GM23338 (cell line): ENCODE measurements around the gene SLC8A1.

Source experiments
- EZH2 ChIP-seq: fragments of 200-600 bp; sonication (generic); IDR thresholded peaks from one replicate; pipeline ENCODE4 v1.8.0; 2017; ENCODE audit warnings: antibody characterized with exemption, mild to moderate bottlenecking, low read depth; ENCODE audit not compliant: unreplicated experiment
- JUNB ChIP-seq: IDR thresholded peaks from one replicate; pipeline ENCODE4 v1.6.1; 2016; ENCODE audit warnings: antibody characterized with exemption; ENCODE audit not compliant: unreplicated experiment
- POLR2AphosphoS5 ChIP-seq: IDR thresholded peaks from 2 replicates; pipeline ENCODE4 v1.6.1; 2016; ENCODE audit warnings: antibody characterized with exemption, low read depth
- TF ChIP-seq, protein P1 (sequence below), 2 experiments: fragments of 200-600 bp in 1 of 2; sonication (generic) in 1 of 2; conservative IDR thresholded peaks; 2 replicates each; pipeline versions ENCODE4 v1.5.1 to v1.6.1; 2016 to 2017; ENCODE audit warnings: antibody characterized with exemption in 2 of 2, low read depth in 2 of 2, mild to moderate bottlenecking in 2 of 2, moderate library complexity in 1 of 2
- TF ChIP-seq, protein P2 (sequence below): IDR thresholded peaks from 2 replicates; pipeline ENCODE4 v1.6.1; 2016; ENCODE audit warnings: antibody characterized with exemption
- TF ChIP-seq, protein P3 (sequence below): IDR thresholded peaks from one replicate; pipeline ENCODE4 v1.6.1; 2018; ENCODE audit warnings: antibody characterized with exemption; ENCODE audit not compliant: unreplicated experiment

DNA sequence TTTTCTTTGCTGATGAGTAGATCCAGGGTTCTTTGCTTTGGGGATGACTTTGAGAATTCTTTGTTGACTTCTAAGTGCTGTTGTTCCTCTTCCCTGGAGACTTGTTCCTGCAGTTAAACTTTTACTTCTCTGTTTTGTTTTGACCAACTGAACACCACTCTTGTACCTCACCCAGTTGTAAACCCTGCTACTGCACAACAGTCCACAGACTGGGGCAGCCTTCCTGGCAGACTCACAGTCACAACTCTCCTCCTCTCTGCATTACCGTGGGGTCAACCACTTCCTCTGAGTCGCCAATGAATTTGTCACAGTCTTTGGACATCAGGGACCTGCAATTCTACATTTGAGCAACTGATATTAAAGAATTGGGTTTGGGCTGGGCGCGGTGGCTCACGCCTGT, 3.8 kb upstream of the SLC8A1 start:
- TF ChIP-seq, protein P1, sequence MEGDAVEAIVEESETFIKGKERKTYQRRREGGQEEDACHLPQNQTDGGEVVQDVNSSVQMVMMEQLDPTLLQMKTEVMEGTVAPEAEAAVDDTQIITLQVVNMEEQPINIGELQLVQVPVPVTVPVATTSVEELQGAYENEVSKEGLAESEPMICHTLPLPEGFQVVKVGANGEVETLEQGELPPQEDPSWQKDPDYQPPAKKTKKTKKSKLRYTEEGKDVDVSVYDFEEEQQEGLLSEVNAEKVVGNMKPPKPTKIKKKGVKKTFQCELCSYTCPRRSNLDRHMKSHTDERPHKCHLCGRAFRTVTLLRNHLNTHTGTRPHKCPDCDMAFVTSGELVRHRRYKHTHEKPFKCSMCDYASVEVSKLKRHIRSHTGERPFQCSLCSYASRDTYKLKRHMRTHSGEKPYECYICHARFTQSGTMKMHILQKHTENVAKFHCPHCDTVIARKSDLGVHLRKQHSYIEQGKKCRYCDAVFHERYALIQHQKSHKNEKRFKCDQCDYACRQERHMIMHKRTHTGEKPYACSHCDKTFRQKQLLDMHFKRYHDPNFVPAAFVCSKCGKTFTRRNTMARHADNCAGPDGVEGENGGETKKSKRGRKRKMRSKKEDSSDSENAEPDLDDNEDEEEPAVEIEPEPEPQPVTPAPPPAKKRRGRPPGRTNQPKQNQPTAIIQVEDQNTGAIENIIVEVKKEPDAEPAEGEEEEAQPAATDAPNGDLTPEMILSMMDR (conservative IDR thresholded peaks at IDR 0.05; ENCODE audit: low read depth in 2 of 2) = no peak
- no peak for TF ChIP-seq JUNB
- no peak for TF ChIP-seq EZH2
- no peak for TF ChIP-seq POLR2AphosphoS5
- TF ChIP-seq, protein P2, sequence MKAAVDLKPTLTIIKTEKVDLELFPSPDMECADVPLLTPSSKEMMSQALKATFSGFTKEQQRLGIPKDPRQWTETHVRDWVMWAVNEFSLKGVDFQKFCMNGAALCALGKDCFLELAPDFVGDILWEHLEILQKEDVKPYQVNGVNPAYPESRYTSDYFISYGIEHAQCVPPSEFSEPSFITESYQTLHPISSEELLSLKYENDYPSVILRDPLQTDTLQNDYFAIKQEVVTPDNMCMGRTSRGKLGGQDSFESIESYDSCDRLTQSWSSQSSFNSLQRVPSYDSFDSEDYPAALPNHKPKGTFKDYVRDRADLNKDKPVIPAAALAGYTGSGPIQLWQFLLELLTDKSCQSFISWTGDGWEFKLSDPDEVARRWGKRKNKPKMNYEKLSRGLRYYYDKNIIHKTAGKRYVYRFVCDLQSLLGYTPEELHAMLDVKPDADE = no peak
- TF ChIP-seq, protein P3, sequence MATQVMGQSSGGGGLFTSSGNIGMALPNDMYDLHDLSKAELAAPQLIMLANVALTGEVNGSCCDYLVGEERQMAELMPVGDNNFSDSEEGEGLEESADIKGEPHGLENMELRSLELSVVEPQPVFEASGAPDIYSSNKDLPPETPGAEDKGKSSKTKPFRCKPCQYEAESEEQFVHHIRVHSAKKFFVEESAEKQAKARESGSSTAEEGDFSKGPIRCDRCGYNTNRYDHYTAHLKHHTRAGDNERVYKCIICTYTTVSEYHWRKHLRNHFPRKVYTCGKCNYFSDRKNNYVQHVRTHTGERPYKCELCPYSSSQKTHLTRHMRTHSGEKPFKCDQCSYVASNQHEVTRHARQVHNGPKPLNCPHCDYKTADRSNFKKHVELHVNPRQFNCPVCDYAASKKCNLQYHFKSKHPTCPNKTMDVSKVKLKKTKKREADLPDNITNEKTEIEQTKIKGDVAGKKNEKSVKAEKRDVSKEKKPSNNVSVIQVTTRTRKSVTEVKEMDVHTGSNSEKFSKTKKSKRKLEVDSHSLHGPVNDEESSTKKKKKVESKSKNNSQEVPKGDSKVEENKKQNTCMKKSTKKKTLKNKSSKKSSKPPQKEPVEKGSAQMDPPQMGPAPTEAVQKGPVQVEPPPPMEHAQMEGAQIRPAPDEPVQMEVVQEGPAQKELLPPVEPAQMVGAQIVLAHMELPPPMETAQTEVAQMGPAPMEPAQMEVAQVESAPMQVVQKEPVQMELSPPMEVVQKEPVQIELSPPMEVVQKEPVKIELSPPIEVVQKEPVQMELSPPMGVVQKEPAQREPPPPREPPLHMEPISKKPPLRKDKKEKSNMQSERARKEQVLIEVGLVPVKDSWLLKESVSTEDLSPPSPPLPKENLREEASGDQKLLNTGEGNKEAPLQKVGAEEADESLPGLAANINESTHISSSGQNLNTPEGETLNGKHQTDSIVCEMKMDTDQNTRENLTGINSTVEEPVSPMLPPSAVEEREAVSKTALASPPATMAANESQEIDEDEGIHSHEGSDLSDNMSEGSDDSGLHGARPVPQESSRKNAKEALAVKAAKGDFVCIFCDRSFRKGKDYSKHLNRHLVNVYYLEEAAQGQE = no peak
